IMR-90 (cell line): Measurements from ENCODE around the gene RASSF3. TPM values are rescaled to one million over a fixed set of nuclear protein-coding genes. Genes with fewer than 3 reads are reported as not detected.

Experiments
- ATAC-seq: fragments of 200-7000 bp; cut with Tn5 transposase; 2 replicates; pipeline ENCODE4 v1.9.1; 2020; ENCODE audit warnings: low read depth, mild to moderate bottlenecking, moderate library complexity
- BruUV-seq: library from RNA; stranded (reverse); fragments of 400-500 nt; replicated peaks from 2 replicates; lab custom pipeline; 2021; lab: Mats Ljungman, UMichigan
- CTCF ChIA-PET: fragments of 300-600 bp; formaldehyde crosslinking; extraction: SDS; loops from one replicate; lab custom pipeline; 2021; ENCODE audit warnings: antibody characterized with exemption; lab: Yijun Ruan, JAX
- POLR2A ChIA-PET: fragments of 300-600 bp; sonication (Branson Sonifier 250); formaldehyde crosslinking; loops from one replicate; lab custom pipeline; 2022; ENCODE audit warnings: antibody characterized with exemption; ENCODE audit not compliant: unreplicated experiment; lab: Charles Lee
- DNase-seq: peaks from one replicate; pipeline ENCODE4 v3.0.0; 2013
- H2AFZ ChIP-seq: replicated peaks from 2 replicates; pipeline ENCODE3; 2013; ENCODE audit warnings: low read length, mild to moderate bottlenecking; ENCODE audit not compliant: poor library complexity
- H2AK5ac ChIP-seq: 2 replicates; pipeline ENCODE4 v1.6.1; 2013; ENCODE audit warnings: low read depth, low read length, inconsistent platforms
- H2AK9ac ChIP-seq: replicated peaks from 2 replicates; pipeline ENCODE3; 2013; ENCODE audit warnings: mild to moderate bottlenecking, low read depth, low read length, moderate library complexity; ENCODE audit not compliant: poor library complexity
- H2BK120ac ChIP-seq: 2 replicates; pipeline ENCODE4 v1.6.1; 2013; ENCODE audit warnings: low read depth, low read length, inconsistent platforms
- H2BK15ac ChIP-seq: 3 replicates; pipeline ENCODE4 v1.6.1; 2013; ENCODE audit warnings: low read depth, low read length, inconsistent platforms
- H2BK20ac ChIP-seq: 2 replicates; pipeline ENCODE4 v1.6.1; 2013; ENCODE audit warnings: low read depth, mild to moderate bottlenecking, inconsistent platforms, low read length, moderate library complexity
- H2BK5ac ChIP-seq: 2 replicates; pipeline ENCODE4 v1.6.1; 2013; ENCODE audit warnings: mild to moderate bottlenecking, low read depth, low read length, inconsistent platforms; ENCODE audit not compliant: poor library complexity, severe bottlenecking
- H3K14ac ChIP-seq: replicated peaks from 2 replicates; pipeline ENCODE4 v1.6.1; 2013; ENCODE audit warnings: low read depth, low read length, inconsistent platforms
- H3K18ac ChIP-seq: 2 replicates; pipeline ENCODE4 v1.6.1; 2013; ENCODE audit warnings: low read depth, low read length, control low read depth
- H3K23ac ChIP-seq: 2 replicates; pipeline ENCODE4 v1.6.1; 2013; ENCODE audit warnings: low read depth, low read length, inconsistent platforms
- H3K27ac ChIP-seq: 2 replicates; pipeline ENCODE4 v1.5.1; 2013; ENCODE audit warnings: mild to moderate bottlenecking, control low read depth, low read length; ENCODE audit not compliant: insufficient read depth
- H3K27me3 ChIP-seq: 2 replicates; pipeline ENCODE4 v1.6.1; 2013; ENCODE audit warnings: low read length; ENCODE audit not compliant: control insufficient read depth, insufficient read depth
- H3K36me3 ChIP-seq: 2 replicates; pipeline ENCODE4 v1.6.1; 2013; ENCODE audit warnings: low read length, mixed read lengths; ENCODE audit not compliant: control insufficient read depth, insufficient read depth
- H3K4ac ChIP-seq: 2 replicates; pipeline ENCODE4 v1.6.1; 2013; ENCODE audit warnings: low read depth, low read length, inconsistent platforms
- H3K4me1 ChIP-seq: 2 replicates; pipeline ENCODE4 v1.6.1; 2013; ENCODE audit warnings: low read length, mixed read lengths; ENCODE audit not compliant: control insufficient read depth, insufficient read depth
- H3K4me2 ChIP-seq: 2 replicates; pipeline ENCODE4 v1.6.1; 2013; ENCODE audit warnings: low read depth, mild to moderate bottlenecking, control low read depth, low read length, moderate library complexity
- H3K4me3 ChIP-seq: 2 replicates; pipeline ENCODE4 v1.5.1; 2013; ENCODE audit warnings: low read depth, mild to moderate bottlenecking, control low read depth, low read length, moderate library complexity; ENCODE audit not compliant: insufficient read depth
- H3K56ac ChIP-seq: 2 replicates; pipeline ENCODE4 v1.6.1; 2013; ENCODE audit warnings: low read length, inconsistent platforms; ENCODE audit not compliant: insufficient read depth; ENCODE audit errors: extremely low read depth
- H3K79me1 ChIP-seq, 2 experiments: 2 replicates each; pipeline ENCODE4 v1.6.1; 2013; ENCODE audit warnings: low read length in 2 of 2, inconsistent platforms in 1 of 2, low read depth in 1 of 2
- H3K9ac ChIP-seq: 2 replicates; pipeline ENCODE4 v1.6.1; 2013; ENCODE audit warnings: low read depth, low read length, control low read depth
- H3K9me1 ChIP-seq: 2 replicates; pipeline ENCODE4 v1.6.1; 2013; ENCODE audit warnings: low read length, inconsistent platforms; ENCODE audit not compliant: insufficient read depth
- H3K9me3 ChIP-seq: 2 replicates; pipeline ENCODE4 v1.6.1; 2013; ENCODE audit warnings: low read length; ENCODE audit not compliant: control insufficient read depth, insufficient read depth
- H4K20me1 ChIP-seq: 2 replicates; pipeline ENCODE4 v1.6.1; 2013; ENCODE audit warnings: low read length, inconsistent platforms; ENCODE audit not compliant: insufficient read depth
- H4K5ac ChIP-seq: 2 replicates; pipeline ENCODE4 v1.6.1; 2013; ENCODE audit warnings: mild to moderate bottlenecking, low read depth, low read length, control low read depth
- H4K8ac ChIP-seq, 2 experiments: 2 replicates each; pipeline ENCODE4 v1.6.1; 2013; ENCODE audit warnings: low read depth in 2 of 2, low read length in 2 of 2, control low read depth in 1 of 2, inconsistent platforms in 1 of 2
- H4K91ac ChIP-seq: 2 replicates; pipeline ENCODE4 v1.6.1; 2013; ENCODE audit warnings: low read depth, low read length, inconsistent platforms; ENCODE audit not compliant: insufficient read depth
- BHLHE40 ChIP-seq: fragments of 150-350 bp; IDR thresholded peaks from 2 replicates; pipeline ENCODE4 v1.6.1; 2016; ENCODE audit warnings: mild to moderate bottlenecking, low read depth, low read length
- CEBPB ChIP-seq: IDR thresholded peaks from 2 replicates; pipeline ENCODE4 v1.6.1; 2012; ENCODE audit warnings: low read depth, low read length, improper control_type of control experiment
- CHD1 ChIP-seq: IDR thresholded peaks from 2 replicates; pipeline ENCODE4 v1.6.1; 2012; ENCODE audit warnings: low read depth, low read length, improper control_type of control experiment
- FOS ChIP-seq: fragments of 150-350 bp; IDR thresholded peaks from 2 replicates; pipeline ENCODE4 v1.6.1; 2016; ENCODE audit warnings: low read depth, low read length
- MAFK ChIP-seq: IDR thresholded peaks from 2 replicates; pipeline ENCODE4 v1.6.1; 2012; ENCODE audit warnings: low read depth, low read length, improper control_type of control experiment
- MAZ ChIP-seq: IDR thresholded peaks from 2 replicates; pipeline ENCODE4 v1.6.1; 2012; ENCODE audit warnings: low read depth, mild to moderate bottlenecking, low read length, improper control_type of control experiment, moderate library complexity, borderline replicate concordance
- MXI1 ChIP-seq: IDR thresholded peaks from 2 replicates; pipeline ENCODE4 v1.6.1; 2012; ENCODE audit warnings: low read depth, mild to moderate bottlenecking, low read length, moderate library complexity, borderline replicate concordance
- NFE2L2 ChIP-seq: fragments of 150-350 bp; IDR thresholded peaks from 2 replicates; pipeline ENCODE4 v1.6.1; 2016; ENCODE audit warnings: low read depth, mild to moderate bottlenecking, low read length
- POLR2A ChIP-seq: IDR thresholded peaks from 2 replicates; pipeline ENCODE4 v1.6.1; 2012; ENCODE audit warnings: mild to moderate bottlenecking, low read depth, low read length
- RAD21 ChIP-seq: IDR thresholded peaks from 2 replicates; pipeline ENCODE4 v1.6.1; 2012; ENCODE audit warnings: low read length, improper control_type of control experiment
- RCOR1 ChIP-seq: IDR thresholded peaks from 2 replicates; pipeline ENCODE4 v1.6.1; 2012; ENCODE audit warnings: mild to moderate bottlenecking, low read length, improper control_type of control experiment; ENCODE audit not compliant: insufficient replicate concordance
- RFX5 ChIP-seq: IDR thresholded peaks from 2 replicates; pipeline ENCODE4 v1.8.0; 2012; ENCODE audit warnings: low read depth, mild to moderate bottlenecking, low read length, moderate library complexity
- SMC3 ChIP-seq: fragments of 150-350 bp; IDR thresholded peaks from 2 replicates; pipeline ENCODE4 v1.6.1; 2016; ENCODE audit warnings: low read depth, mild to moderate bottlenecking, antibody characterized with exemption, low read length, moderate library complexity
- WGBS, 2 experiments: methylation state at CpG; one replicate each; pipeline versions ENCODE4 v1.1.5 to v1.1.7; 2013; ENCODE audit warnings: missing lambda C conversion rate in 2 of 2; ENCODE audit not compliant: insufficient read length in 1 of 2; ENCODE audit errors: extremely low coverage in 2 of 2; 5-methylcytosine and 5-hydroxymethylcytosine counted together
- dilution Hi-C: fragments of 300-500 bp; cut with HindIII; formaldehyde crosslinking; loops from one replicate; pipeline ENCODE4 v1.14.3; 2018; ENCODE audit warnings: low sequenced_read_pairs; ENCODE audit not compliant: unreplicated experiment
- in situ Hi-C: fragments of 300-500 bp; cut with MboI; formaldehyde crosslinking; loops from 3 replicates; pipeline ENCODE4 v1.14.3; 2019; ENCODE audit warnings: low sequenced_read_pairs, inconsistent platforms, mixed read lengths
- intact Hi-C: fragments of 100-400 bp; cut with micrococcal nuclease; formaldehyde crosslinking; loops from 2 replicates; pipeline ENCODE4 v1.10.0; 2022
- polyA plus RNA-seq, 3 experiments: library from polyadenylated mRNA; depleted of rRNA; stranded (reverse); fragments of >200 nt; gene quantifications; 2 replicates each; pipeline ENCODE4 v1.2.3, GENCODE V29; 2012; ENCODE audit warnings: low replicate concordance in 1 of 3
- total RNA-seq: library from RNA; depleted of rRNA; stranded (reverse); fragments of >200 nt; gene quantifications from 2 replicates; pipeline ENCODE4 v1.2.3, GENCODE V29; 2012
- TF ChIP-seq, protein P1 (sequence below): fragments of 150-350 bp; IDR thresholded peaks from 2 replicates; pipeline ENCODE4 v1.6.1; 2016; ENCODE audit warnings: low read depth, mild to moderate bottlenecking, low read length, moderate library complexity, borderline replicate concordance
- TF ChIP-seq, protein P2 (sequence below): conservative IDR thresholded peaks from 2 replicates; pipeline ENCODE4 v1.5.1; 2012; ENCODE audit warnings: mild to moderate bottlenecking, low read depth, low read length, improper control_type of control experiment
- TF ChIP-seq, protein P3 (sequence below): fragments of 150-350 bp; IDR thresholded peaks from 2 replicates; pipeline ENCODE4 v1.6.1; 2017; ENCODE audit warnings: mild to moderate bottlenecking, antibody characterized with exemption, low read length, low read depth

Gene RASSF3
- total and polyA plus RNA-seq, 2 of the 4 experiments (the other 2 are of a cell fraction): 18.7 to 39.3 TPM

DNA sequence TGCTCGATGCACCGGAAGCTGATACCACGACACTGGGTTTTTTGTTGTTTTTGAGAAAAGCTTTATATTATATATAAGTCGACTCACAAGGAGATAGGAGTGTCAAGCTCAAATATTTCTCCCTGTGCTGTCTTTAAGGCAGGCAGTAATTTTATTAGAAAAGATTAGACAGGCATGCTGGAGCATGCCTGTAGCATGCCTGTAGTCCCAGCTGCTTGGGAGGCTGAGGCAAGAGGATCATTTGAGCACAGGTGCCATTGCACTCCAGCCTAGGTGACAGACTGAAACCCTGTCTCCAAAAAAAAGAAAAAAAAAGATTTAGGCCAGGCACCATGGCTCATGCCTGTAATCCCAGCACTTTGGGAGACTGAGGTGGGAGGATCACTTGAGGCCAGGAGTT, 97.1 kb downstream of the RASSF3 start:
- in situ Hi-C loops: no loop called here
- Histone ChIP-seq H3K18ac (no peak overlapping the region), H4K20me1 (no peaks in the 10 kb centered on the region), H2BK120ac (no peak overlapping the region), H3K36me3 (0 out of 2 replicates have a peak, but pooled peaks cover 4% of the 10 kb centered on the region), H2AK9ac (no peak overlapping the region), H2BK15ac (no peak overlapping the region), H3K9me3 (no peaks in the 10 kb centered on the region), H3K23ac (no peak overlapping the region), H2AFZ (no peak overlapping the region), H2BK20ac (no peak overlapping the region), H3K4me3 (no peak overlapping the region), H2BK5ac (no peak overlapping the region), H3K56ac (no peak overlapping the region), H3K4me2 (no peak overlapping the region), H4K91ac (no peak overlapping the region), H3K9ac (no peak overlapping the region), H4K5ac (no peak overlapping the region), H3K27ac (no peak overlapping the region), H3K4me1 (no peaks in the 10 kb centered on the region), H3K4ac (no peak overlapping the region), H4K8ac (no peak overlapping the region), H3K9me1 (peaks cover 6% of the 10 kb centered on the region; the same call in 1 of the 2 replicates), H2AK5ac (no peak overlapping the region), H3K14ac (no peak overlapping the region), H3K27me3 (no peaks in the 10 kb centered on the region), H3K79me1 (no peaks in the 10 kb centered on the region)
- no CpG with 5 or more reads among the region's 4 CpGs for WGBS, 2 experiments
- DNase-seq: no peak
- ATAC-seq: no peak
- TF ChIP-seq, protein P1, sequence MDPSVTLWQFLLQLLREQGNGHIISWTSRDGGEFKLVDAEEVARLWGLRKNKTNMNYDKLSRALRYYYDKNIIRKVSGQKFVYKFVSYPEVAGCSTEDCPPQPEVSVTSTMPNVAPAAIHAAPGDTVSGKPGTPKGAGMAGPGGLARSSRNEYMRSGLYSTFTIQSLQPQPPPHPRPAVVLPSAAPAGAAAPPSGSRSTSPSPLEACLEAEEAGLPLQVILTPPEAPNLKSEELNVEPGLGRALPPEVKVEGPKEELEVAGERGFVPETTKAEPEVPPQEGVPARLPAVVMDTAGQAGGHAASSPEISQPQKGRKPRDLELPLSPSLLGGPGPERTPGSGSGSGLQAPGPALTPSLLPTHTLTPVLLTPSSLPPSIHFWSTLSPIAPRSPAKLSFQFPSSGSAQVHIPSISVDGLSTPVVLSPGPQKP: no peak
- no peak for TF ChIP-seq FOS
- TF ChIP-seq RFX5: no peak
- TF ChIP-seq CHD1: no peak
- no peak for TF ChIP-seq CEBPB
- TF ChIP-seq MXI1: no peak
- TF ChIP-seq SMC3: no peak
- TF ChIP-seq MAFK: no peak
- TF ChIP-seq MAZ: no peak
- TF ChIP-seq POLR2A: no peak
- TF ChIP-seq BHLHE40: no peak
- TF ChIP-seq, protein P2, sequence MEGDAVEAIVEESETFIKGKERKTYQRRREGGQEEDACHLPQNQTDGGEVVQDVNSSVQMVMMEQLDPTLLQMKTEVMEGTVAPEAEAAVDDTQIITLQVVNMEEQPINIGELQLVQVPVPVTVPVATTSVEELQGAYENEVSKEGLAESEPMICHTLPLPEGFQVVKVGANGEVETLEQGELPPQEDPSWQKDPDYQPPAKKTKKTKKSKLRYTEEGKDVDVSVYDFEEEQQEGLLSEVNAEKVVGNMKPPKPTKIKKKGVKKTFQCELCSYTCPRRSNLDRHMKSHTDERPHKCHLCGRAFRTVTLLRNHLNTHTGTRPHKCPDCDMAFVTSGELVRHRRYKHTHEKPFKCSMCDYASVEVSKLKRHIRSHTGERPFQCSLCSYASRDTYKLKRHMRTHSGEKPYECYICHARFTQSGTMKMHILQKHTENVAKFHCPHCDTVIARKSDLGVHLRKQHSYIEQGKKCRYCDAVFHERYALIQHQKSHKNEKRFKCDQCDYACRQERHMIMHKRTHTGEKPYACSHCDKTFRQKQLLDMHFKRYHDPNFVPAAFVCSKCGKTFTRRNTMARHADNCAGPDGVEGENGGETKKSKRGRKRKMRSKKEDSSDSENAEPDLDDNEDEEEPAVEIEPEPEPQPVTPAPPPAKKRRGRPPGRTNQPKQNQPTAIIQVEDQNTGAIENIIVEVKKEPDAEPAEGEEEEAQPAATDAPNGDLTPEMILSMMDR: no peak
- TF ChIP-seq RAD21: no peak
- TF ChIP-seq RCOR1: no peak
- no peak for TF ChIP-seq NFE2L2
- TF ChIP-seq, protein P3, sequence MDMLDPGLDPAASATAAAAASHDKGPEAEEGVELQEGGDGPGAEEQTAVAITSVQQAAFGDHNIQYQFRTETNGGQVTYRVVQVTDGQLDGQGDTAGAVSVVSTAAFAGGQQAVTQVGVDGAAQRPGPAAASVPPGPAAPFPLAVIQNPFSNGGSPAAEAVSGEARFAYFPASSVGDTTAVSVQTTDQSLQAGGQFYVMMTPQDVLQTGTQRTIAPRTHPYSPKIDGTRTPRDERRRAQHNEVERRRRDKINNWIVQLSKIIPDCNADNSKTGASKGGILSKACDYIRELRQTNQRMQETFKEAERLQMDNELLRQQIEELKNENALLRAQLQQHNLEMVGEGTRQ: no peak
- intact Hi-C loops: no loop called here
- dilution Hi-C loops: no loop called here
- BruUV-seq: no TSS peak
- ChIA-PET POLR2A (no interaction called here), CTCF (interaction anchor here (1.3 to 2.1 kb wide), 2 partner anchors 9 to 10 kb away, joined by 3 to 9 read pairs; no protein-coding TSS in a partner anchor)
